Measurements from ENCODE around the gene UFD1.
A peak's percentile ranks its signal among the peaks of the same experiment; 100 is the strongest.

UFD1 gene, protein sequence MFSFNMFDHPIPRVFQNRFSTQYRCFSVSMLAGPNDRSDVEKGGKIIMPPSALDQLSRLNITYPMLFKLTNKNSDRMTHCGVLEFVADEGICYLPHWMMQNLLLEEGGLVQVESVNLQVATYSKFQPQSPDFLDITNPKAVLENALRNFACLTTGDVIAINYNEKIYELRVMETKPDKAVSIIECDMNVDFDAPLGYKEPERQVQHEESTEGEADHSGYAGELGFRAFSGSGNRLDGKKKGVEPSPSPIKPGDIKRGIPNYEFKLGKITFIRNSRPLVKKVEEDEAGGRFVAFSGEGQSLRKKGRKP

DNA sequence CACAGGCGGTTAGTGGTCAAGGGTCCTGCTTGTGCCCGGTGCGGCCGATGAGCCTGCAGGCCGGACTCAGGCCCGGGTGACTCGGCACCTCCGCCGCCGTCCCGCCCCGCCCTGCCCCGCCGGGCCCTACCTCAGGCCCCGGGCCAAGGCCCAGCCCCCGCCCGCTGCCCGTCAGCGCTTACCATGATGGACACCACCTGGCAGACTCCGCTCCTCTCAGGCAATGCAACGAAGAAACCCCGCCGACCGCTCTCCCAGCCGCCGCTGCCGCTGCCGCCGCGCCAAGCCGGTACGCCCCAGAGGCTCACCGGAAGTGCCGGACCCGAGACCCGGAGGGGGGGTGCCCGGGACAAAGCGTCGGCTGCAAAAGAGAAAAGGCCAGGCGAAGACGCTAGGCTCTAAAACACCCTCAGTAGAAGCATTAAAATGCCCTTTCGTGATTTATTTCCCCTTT, at the start of gene UFD1:
TSS of gene UFD1 (minus strand) at position 293 of the 454 bp plus-strand sequence. CDS start at position 185, 108 bp downstream.
- Mint-ChIP-seq H3K9me3 (no peaks in the 10 kb centered on the region), H3K27me3 (no peaks in the 10 kb centered on the region), H3K4me1 (peaks cover 25 to 43% of the 10 kb centered on the region in 2 donors), H3K36me3 (peaks cover 9 to 13% of the 10 kb centered on the region in 2 donors), H3K27ac (peak within 1 kb of the TSS; percentile 100), H3K4me3 (peak within 1 kb of the TSS; percentile 95 to 100)
- ATAC-seq (replicated peaks), result peak; percentile 70 to 72
- DNase-seq, result peak; percentile 80

DNA sequence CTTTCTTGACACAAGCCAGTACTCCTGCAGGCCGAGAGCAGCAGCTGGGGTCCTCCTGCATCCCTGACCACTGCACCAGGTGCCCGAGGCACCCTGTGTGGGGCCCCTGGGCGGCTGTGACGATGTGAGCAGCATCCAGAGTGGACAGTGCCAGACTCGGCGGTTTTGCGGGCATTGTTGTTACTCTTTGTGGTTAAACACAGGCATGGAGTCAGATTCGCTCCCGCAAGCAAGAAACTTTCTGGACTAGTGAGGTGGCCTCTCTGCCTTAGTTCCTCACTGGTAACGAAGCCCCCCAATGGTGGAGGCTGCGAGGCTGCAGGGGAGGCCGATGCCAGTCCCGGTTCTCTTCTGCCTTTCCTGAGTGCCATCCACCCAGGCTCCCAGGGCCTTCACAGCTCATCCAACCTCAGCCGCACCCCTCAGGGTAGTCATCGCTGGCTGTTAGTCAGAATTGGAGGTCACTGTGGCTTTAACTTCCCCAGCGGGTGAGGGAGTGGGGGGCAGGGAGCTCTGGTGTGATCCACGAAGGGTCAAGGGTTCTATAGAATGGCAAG, 48.9 kb upstream of the UFD1 start:
- ATAC-seq (replicated peaks) (no peak), DNase-seq (no peak)
- Mint-ChIP-seq H3K27ac (peak overlapping the region; percentile 14), H3K4me1 (peaks cover 10 to 19% of the 10 kb centered on the region in 2 donors), H3K36me3 (no peaks in the 10 kb centered on the region), H3K4me3 (no peak overlapping the region), H3K9me3 (no peaks in the 10 kb centered on the region), H3K27me3 (peaks cover 45 to 52% of the 10 kb centered on the region in 2 donors)

DNA sequence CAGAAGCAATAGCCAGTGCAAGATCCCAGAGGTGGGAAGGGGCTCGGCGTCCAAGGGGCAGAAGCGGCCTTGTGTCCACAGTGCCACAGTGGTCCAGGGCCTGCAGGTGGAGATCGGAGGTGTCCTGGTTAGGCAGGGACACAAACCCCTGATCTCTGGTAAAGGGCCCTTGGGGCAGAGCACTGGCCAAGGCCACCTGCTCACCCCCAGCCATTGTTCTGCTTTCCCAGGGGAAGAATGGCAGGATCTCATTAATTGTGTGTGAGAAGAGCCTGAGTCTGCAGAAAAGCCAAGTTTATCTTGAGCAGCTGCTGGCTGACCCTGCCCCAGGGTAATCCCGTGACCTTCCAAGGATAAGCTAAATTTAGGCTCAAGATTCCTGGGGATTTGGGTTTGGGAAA, 48.3 kb upstream of the UFD1 start:
- ATAC-seq (replicated peaks), result no peak

DNA sequence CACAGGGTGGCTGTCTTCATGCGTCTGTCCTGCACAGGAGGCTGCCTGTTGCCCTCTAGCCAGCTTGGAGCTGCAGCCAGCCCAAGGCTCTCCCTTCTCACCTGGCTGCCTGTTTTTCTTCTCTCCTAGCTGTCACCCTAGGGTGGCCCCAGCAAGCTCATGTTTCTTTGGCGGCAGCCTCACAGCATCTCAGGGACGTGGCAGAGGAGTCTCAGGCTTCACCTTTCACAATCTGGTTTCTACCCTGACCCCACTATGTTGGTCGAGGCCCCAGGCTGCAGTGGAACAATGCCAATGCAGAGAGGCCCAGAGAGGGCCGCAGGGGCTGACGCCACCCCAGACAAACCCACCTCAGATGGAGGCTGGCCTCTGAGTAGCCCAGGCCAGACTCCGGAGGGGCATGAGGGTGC, 47.7 kb upstream of the UFD1 start:
- no peak overlapping the region for H3K4me3 Mint-ChIP-seq
- H3K36me3 Mint-ChIP-seq, result peaks cover 0 to 3% of the 10 kb centered on the region in 2 donors
- peaks cover 49 to 54% of the 10 kb centered on the region in 2 donors for H3K27me3 Mint-ChIP-seq
- ATAC-seq (replicated peaks) (no peak), DNase-seq (no peak)
- H3K9me3 Mint-ChIP-seq, result no peaks in the 10 kb centered on the region
- no peak overlapping the region for H3K27ac Mint-ChIP-seq
- peaks cover 13 to 19% of the 10 kb centered on the region in 2 donors for H3K4me1 Mint-ChIP-seq

More for the DNA sequence above, 48.3 kb upstream of the UFD1 start:
- no peak overlapping the region for H3K27ac Mint-ChIP-seq
- DNase-seq, result no peak
- H3K9me3 Mint-ChIP-seq, result no peaks in the 10 kb centered on the region
- H3K4me1 Mint-ChIP-seq, result peaks cover 13 to 19% of the 10 kb centered on the region in 2 donors
- H3K27me3 Mint-ChIP-seq, result peaks cover 49 to 54% of the 10 kb centered on the region in 2 donors
- H3K4me3 Mint-ChIP-seq, result no peak overlapping the region
- no peaks in the 10 kb centered on the region for H3K36me3 Mint-ChIP-seq

DNA sequence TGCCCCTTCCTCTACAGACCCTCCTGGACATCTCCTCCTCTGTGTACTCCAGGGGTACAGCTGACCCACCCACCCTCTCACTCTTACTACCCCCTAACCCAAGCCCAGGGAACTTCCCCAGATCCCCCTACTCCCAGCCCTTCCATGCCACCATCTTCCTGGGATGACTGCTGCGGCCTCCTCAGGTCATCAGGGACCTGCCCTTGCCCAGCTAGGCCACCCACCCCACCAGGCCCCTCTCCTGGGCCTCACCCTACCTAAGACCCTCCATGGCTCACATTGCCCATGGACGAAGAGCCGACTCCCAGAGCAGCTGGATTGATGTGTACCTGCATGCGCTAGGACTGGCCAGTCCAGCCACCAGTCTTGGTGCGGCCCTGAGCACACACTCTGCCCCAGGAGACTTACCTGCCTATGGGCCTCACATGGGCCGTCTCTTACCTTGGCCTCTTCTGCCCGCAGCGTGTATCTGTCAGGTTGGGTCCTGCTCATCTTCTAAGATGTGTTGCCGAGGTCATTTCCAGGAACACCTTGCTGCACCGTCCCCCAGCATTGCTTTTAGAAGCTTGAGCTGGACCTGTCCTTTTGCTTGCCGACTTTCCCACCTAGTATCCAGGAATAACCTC, 47.2 kb upstream of the UFD1 start:
- ATAC-seq (replicated peaks), result no peak
- Mint-ChIP-seq H3K4me3 (no peak overlapping the region), H3K4me1 (peaks cover 13 to 19% of the 10 kb centered on the region in 2 donors), H3K36me3 (peaks cover 0 to 4% of the 10 kb centered on the region in 2 donors), H3K9me3 (no peaks in the 10 kb centered on the region), H3K27ac (no peak overlapping the region), H3K27me3 (peaks cover 49 to 54% of the 10 kb centered on the region in 2 donors)
- no peak for DNase-seq

DNA sequence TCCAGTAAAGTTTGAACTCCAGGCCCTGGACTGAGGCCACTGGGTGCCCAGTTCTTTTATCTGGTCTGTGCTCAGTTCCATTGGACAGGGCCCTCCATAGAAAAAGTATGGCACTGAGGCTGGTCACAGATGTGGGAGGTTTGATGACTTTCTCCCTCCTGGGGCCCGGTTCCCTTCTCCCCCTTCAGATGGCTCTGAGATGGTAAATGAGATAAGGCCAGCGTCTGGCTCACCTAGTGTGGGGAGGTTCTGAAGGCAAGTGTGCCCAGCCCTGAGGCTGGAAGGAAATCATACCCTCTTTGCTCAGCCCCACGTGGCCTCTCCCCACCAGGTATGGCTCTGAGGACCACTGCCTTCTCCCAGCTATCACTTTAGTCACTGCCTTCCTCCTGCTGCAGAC, 46.7 kb upstream of the UFD1 start:
- peaks cover 0 to 4% of the 10 kb centered on the region in 2 donors for H3K36me3 Mint-ChIP-seq
- no peaks in the 10 kb centered on the region for H3K9me3 Mint-ChIP-seq
- H3K4me3 Mint-ChIP-seq, result no peak overlapping the region
- no peak overlapping the region for H3K27ac Mint-ChIP-seq
- peaks cover 45 to 54% of the 10 kb centered on the region in 2 donors for H3K27me3 Mint-ChIP-seq
- DNase-seq (no peak), ATAC-seq (replicated peaks) (no peak)
- peaks cover 13 to 19% of the 10 kb centered on the region in 2 donors for H3K4me1 Mint-ChIP-seq

DNA sequence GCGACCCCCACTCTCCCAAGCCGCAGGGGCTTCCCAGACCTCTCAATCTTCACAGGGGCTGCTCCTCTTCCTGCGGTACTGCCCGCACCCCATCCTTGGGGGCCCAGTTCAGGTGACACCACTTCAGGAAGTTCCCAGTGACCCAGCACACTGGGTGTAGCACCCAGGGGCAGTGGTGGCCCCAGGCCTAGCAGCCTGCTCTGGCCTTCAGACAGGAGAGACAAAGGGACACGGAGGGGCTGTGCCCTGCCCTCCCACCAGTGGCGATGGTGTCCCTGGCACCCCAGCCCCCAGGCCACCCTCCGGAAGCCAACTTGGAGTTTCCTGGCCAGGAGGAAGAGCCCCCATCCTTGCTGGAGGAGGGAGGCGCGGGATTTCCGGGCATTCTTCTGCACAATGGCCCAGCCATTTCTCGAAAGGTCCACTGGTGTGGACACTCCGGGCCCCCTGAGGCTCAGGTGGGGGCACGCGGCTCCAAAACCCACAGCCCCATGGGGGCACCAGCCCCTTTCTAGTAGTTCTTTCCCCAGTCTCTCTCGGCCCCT, 46.2 kb upstream of the UFD1 start:
- Mint-ChIP-seq H3K4me3 (peak overlapping the region; percentile 75 to 77), H3K27me3 (peaks cover 42 to 54% of the 10 kb centered on the region in 2 donors), H3K36me3 (peaks cover 0 to 4% of the 10 kb centered on the region in 2 donors), H3K4me1 (peaks cover 13 to 19% of the 10 kb centered on the region in 2 donors), H3K27ac (no peak overlapping the region), H3K9me3 (no peaks in the 10 kb centered on the region)
- no peak for ATAC-seq (replicated peaks)
- DNase-seq, result no peak

DNA sequence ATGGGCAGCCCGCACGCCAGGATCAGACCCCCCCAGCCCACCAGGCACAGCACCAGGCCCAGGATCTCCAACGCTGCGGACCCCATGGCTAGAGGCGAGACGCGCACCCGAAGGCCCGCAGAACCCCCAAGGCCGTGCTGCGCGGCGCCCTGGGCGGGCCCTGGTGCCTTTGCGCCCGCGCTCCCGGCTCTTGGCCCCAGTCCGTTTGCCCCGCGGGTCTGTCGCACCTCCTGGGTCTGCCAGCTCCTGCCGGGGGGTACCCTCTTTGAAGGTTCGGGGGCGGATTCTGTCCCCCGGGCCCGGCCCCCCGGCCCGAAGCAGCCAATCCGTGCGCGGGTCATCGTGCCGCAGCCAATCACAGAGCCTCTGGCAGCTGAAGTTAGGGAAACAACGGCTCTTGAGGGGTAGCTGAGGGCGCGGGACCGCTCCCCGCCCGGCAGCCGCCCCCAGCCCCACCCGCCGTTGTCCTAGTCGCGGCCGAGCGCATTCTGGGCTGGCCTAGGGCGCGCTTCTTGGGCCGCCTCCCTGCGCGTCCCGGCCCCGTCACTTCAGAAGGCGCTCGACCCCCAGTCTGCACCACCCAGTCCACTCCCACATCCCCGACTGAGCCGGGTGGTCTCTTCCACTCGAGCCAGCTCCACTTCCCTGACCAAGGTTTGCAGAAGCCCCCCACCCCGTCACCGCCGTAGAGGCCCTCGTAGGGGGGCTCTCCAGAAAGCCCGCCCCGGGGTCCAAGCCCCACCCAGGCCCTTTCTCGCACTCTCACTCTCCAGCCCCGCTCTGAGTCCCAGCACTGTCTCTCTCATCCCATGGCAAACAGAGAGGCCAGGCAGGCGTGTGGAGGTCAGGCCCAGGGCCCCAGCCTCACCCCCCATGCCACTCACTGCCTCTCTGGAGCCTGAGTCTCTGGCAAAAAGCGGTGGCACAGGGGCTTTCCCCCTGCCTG, 45.5 kb upstream of the UFD1 start, which contains the start of gene CLDN5:
TSS of gene CLDN5 (minus strand) at position 241 of the 946 bp plus-strand sequence. CDS start at position 86, 155 bp downstream.
- DNase-seq, result no peak
- peak within 1 kb of the TSS; percentile 62 for H3K27ac Mint-ChIP-seq
- ATAC-seq (replicated peaks), result peak; percentile 6 to 26

DNA sequence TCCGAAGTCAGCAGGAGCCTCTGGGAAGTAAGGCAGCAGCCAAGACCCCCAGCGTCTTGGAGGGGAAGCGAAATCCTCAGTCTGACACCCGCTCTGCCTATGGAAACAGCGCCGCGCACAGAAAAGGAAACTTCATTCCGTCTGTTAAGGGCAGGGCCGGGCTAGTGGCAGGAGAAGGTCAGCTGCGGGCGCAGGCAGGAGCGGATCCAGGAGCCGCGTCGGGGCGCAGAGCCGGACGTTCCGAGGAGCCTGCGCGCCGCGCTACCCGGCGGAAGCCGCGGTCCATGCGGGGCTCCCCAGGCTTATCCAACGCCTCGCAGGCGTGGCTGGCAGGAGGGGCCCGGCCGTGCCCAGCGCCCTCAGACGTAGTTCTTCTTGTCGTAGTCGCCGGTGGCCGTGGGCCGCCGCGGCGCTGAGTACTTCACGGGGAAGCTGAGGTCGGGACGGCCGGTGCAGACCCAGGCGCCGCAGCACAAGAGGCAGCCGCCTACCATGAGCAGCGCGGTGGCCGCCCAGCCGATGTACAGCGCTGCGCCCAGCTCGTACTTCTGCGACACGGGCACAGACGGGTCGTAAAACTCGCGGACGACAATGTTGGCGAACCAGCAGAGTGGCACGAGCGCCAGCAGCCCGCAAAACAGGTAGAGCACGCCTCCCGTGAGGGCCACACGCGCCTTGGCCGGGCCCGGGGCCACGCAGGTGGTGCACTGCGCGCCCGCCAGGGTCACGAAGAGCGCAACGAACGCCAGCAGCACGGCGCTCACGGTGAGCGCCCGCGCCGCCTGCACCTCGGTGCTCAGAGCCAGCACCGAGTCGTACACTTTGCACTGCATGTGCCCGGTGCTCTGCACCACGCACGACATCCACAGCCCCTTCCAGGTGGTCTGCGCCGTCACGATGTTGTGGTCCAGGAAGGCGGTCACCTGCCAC, 44.5 kb upstream of the UFD1 start:
- Mint-ChIP-seq H3K9me3 (no peaks in the 10 kb centered on the region), H3K36me3 (peaks cover 0 to 7% of the 10 kb centered on the region in 2 donors), H3K27me3 (peaks cover 38 to 48% of the 10 kb centered on the region in 2 donors), H3K4me3 (peak overlapping the region in 1 of 2 donors; percentile 47), H3K27ac (no peak overlapping the region), H3K4me1 (peaks cover 13 to 19% of the 10 kb centered on the region in 2 donors)
- DNase-seq, result no peak
- ATAC-seq (replicated peaks), result peak; percentile 53 to 54

More for the DNA sequence above, 45.5 kb upstream of the UFD1 start, which contains the start of gene CLDN5:
- Mint-ChIP-seq H3K9me3 (no peaks in the 10 kb centered on the region), H3K27me3 (peaks cover 42 to 54% of the 10 kb centered on the region in 2 donors), H3K4me3 (peak within 1 kb of the TSS; percentile 75 to 77), H3K4me1 (peaks cover 13 to 19% of the 10 kb centered on the region in 2 donors), H3K36me3 (peaks cover 0 to 5% of the 10 kb centered on the region in 2 donors)

DNA sequence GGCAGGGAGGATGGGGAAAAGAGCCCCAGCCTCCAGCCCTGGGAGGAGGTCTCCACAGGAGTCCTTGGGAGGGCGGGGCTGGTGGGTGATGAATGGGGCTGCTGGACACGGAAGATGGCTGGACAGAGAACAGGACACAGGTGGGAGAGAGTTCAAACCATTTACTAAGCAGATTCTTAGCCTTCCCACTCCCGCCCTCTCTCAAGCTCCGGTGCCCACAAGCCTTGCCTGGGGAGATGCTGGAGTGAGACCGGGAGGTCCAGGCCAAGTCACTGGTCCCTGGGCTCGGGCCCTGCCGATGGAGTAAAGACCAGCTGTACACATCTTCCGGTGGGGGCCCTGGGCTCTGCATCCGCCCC, 43.9 kb upstream of the UFD1 start:
- DNase-seq, result no peak
- Mint-ChIP-seq H3K27ac (no peak overlapping the region), H3K27me3 (peaks cover 38 to 47% of the 10 kb centered on the region in 2 donors), H3K36me3 (peaks cover 0 to 7% of the 10 kb centered on the region in 2 donors), H3K4me1 (peaks cover 13 to 19% of the 10 kb centered on the region in 2 donors), H3K4me3 (peak overlapping the region in 1 of 2 donors; percentile 13), H3K9me3 (no peaks in the 10 kb centered on the region)
- no peak for ATAC-seq (replicated peaks)

DNA sequence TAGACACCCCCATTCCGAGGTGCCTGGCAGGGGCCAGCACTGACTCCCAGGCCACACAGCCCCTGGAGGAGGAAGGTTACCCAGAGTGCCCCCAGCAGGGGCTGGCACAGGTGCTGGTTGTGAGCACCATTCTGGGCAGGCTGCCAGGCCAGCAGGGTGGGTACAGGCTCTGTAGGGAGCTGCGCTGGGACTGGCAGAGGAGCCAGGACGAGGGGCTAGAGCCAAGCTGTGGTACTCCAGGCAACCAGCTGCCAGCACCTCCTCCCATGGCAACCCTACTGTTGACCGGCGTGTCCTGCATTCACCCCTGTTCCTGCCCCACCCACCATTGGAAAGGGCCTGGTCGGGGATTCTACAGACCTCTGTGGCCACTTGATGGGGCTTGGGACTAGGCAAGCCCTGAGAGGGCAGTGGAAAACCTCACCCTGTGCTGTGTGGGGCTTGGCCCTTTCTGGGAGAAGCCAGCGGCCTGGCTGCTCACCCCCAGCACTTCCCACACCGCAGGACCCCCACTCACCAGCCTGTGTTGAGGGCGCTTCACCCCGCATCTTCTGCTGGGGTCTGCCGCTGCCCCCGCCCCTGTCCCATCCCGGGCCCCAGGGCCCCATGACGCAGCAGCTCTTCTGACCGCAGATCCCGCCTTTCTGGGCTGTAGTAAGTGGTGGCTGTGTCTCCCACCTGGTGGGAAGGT, 43.3 kb upstream of the UFD1 start:
- H3K27ac Mint-ChIP-seq, result no peak overlapping the region
- no peak for DNase-seq
- no peak for ATAC-seq (replicated peaks)
- peaks cover 36 to 46% of the 10 kb centered on the region in 2 donors for H3K27me3 Mint-ChIP-seq
- peak overlapping the region in 1 of 2 donors; percentile 13 for H3K4me3 Mint-ChIP-seq
- peaks cover 13 to 19% of the 10 kb centered on the region in 2 donors for H3K4me1 Mint-ChIP-seq
- H3K36me3 Mint-ChIP-seq, result peaks cover 0 to 7% of the 10 kb centered on the region in 2 donors
- H3K9me3 Mint-ChIP-seq, result no peaks in the 10 kb centered on the region
